DND-41 (cell line): ENCODE data around the gene MCC.

Experiments
- EZH2 ChIP-seq: IDR thresholded peaks from 3 replicates; pipeline ENCODE4 v1.6.1; 2012; ENCODE audit warnings: borderline replicate concordance, low read depth, mild to moderate bottlenecking, moderate library complexity, low read length, inconsistent platforms; ENCODE audit not compliant: severe bottlenecking
- TF ChIP-seq, protein P1 (sequence below): IDR thresholded peaks from 2 replicates; pipeline ENCODE4 v1.5.1; 2012; ENCODE audit warnings: borderline replicate concordance, low read length, moderate library complexity, mild to moderate bottlenecking; ENCODE audit not compliant: poor library complexity, severe bottlenecking; ENCODE audit errors: extremely low read depth

DNA sequence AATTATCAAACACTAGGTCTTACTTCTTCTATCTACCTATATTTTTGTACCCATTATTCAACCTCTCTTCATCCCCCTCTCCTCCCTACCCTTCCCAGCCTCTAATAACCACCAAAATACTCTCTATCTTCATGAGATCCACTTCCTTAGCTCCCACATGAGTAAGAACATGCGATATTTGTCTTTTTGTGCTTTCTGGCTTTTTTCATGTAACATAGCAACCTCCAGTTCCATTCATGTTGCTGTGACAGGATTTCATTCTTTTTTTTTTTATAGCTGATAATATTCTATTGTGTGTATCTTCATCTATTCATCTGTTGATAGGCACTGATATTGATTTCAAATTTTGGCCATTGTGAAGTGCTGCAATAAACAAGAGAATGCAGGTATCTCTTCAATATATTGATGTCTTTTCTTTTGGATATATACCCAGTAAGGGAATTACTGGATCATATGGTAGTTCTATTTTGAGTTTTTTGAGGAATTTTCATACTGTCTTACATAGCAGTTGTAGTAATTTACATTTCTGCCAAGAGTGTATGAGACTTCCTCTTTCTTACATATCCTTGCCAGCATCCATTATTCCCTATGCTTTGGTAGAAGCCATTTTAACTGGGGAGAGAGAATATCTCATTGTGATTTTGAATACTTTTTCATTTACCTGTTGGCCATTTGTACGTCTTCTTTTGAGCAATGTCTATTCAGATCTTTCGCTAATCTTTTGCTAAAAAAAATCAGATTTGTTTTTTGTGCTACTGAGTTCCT lies 354.9 kb downstream of the MCC start:
- TF ChIP-seq, protein P1, sequence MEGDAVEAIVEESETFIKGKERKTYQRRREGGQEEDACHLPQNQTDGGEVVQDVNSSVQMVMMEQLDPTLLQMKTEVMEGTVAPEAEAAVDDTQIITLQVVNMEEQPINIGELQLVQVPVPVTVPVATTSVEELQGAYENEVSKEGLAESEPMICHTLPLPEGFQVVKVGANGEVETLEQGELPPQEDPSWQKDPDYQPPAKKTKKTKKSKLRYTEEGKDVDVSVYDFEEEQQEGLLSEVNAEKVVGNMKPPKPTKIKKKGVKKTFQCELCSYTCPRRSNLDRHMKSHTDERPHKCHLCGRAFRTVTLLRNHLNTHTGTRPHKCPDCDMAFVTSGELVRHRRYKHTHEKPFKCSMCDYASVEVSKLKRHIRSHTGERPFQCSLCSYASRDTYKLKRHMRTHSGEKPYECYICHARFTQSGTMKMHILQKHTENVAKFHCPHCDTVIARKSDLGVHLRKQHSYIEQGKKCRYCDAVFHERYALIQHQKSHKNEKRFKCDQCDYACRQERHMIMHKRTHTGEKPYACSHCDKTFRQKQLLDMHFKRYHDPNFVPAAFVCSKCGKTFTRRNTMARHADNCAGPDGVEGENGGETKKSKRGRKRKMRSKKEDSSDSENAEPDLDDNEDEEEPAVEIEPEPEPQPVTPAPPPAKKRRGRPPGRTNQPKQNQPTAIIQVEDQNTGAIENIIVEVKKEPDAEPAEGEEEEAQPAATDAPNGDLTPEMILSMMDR = no peak
- no peak for TF ChIP-seq EZH2
